WERI-Rb-1 (cell line): ENCODE data around the gene ZFYVE28.

Source experiments
- DNase-seq: peaks from one replicate; pipeline ENCODE4 v3.0.0-alpha.2; 2020
- H3K27ac ChIP-seq: fragments of 250-450 bp; sonication (Bioruptor Pico); 2 replicates; pipeline ENCODE4 v1.5.1; 2020; ENCODE audit warnings: mild to moderate bottlenecking, moderate library complexity
- H3K27me3 ChIP-seq: fragments of 250-450 bp; sonication (Bioruptor Pico); 2 replicates; pipeline ENCODE4 v1.5.1; 2021; ENCODE audit warnings: mild to moderate bottlenecking, low read depth, moderate library complexity; ENCODE audit not compliant: insufficient read depth, severe bottlenecking
- H3K36me3 ChIP-seq: fragments of 250-450 bp; sonication (Bioruptor Pico); 2 replicates; pipeline ENCODE4 v1.5.1; 2020; ENCODE audit warnings: mild to moderate bottlenecking, moderate library complexity
- H3K4me3 ChIP-seq: 2 replicates; pipeline ENCODE4 v1.5.1; 2011; ENCODE audit warnings: low read depth, mild to moderate bottlenecking, control low read depth, low read length
- H3K9me3 ChIP-seq: fragments of 250-450 bp; sonication (Bioruptor Pico); 2 replicates; pipeline ENCODE4 v1.5.1; 2021; ENCODE audit warnings: mild to moderate bottlenecking, moderate library complexity; ENCODE audit not compliant: severe bottlenecking
- TF ChIP-seq, protein P1 (sequence below): IDR thresholded peaks from 2 replicates; pipeline ENCODE4 v1.5.1; 2011; ENCODE audit warnings: low read depth, mild to moderate bottlenecking, control low read depth, inconsistent platforms, low read length

The ZFYVE28 gene

DNA sequence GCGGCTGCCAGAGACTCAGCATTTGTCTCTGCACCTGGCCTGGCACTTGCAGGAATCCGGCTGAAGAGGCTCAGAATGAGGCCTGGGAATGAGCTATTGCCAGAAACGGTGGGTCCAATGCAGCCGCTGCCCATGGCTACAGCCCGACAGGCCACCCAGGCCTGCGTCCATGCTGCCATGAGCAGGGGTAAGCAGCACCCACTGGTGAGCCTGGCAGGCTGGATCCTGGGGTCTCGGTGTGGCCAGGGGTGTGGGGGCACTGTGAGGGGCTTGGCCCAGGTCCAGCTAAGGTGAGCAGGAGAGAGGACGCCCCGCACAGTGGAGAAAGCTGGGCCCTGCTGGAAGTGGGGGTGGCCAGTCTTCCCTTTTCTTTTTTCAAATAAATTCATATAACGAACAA, 96.2 kb downstream of the ZFYVE28 start:
- H3K4me3 ChIP-seq, result no peak overlapping the region
- no peaks in the 10 kb centered on the region for H3K36me3 ChIP-seq
- H3K9me3 ChIP-seq, result no peaks in the 10 kb centered on the region
- DNase-seq, result no peak
- TF ChIP-seq, protein P1, sequence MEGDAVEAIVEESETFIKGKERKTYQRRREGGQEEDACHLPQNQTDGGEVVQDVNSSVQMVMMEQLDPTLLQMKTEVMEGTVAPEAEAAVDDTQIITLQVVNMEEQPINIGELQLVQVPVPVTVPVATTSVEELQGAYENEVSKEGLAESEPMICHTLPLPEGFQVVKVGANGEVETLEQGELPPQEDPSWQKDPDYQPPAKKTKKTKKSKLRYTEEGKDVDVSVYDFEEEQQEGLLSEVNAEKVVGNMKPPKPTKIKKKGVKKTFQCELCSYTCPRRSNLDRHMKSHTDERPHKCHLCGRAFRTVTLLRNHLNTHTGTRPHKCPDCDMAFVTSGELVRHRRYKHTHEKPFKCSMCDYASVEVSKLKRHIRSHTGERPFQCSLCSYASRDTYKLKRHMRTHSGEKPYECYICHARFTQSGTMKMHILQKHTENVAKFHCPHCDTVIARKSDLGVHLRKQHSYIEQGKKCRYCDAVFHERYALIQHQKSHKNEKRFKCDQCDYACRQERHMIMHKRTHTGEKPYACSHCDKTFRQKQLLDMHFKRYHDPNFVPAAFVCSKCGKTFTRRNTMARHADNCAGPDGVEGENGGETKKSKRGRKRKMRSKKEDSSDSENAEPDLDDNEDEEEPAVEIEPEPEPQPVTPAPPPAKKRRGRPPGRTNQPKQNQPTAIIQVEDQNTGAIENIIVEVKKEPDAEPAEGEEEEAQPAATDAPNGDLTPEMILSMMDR, result no peak
- H3K27me3 ChIP-seq, result no peaks in the 10 kb centered on the region
- H3K27ac ChIP-seq, result no peak overlapping the region

DNA sequence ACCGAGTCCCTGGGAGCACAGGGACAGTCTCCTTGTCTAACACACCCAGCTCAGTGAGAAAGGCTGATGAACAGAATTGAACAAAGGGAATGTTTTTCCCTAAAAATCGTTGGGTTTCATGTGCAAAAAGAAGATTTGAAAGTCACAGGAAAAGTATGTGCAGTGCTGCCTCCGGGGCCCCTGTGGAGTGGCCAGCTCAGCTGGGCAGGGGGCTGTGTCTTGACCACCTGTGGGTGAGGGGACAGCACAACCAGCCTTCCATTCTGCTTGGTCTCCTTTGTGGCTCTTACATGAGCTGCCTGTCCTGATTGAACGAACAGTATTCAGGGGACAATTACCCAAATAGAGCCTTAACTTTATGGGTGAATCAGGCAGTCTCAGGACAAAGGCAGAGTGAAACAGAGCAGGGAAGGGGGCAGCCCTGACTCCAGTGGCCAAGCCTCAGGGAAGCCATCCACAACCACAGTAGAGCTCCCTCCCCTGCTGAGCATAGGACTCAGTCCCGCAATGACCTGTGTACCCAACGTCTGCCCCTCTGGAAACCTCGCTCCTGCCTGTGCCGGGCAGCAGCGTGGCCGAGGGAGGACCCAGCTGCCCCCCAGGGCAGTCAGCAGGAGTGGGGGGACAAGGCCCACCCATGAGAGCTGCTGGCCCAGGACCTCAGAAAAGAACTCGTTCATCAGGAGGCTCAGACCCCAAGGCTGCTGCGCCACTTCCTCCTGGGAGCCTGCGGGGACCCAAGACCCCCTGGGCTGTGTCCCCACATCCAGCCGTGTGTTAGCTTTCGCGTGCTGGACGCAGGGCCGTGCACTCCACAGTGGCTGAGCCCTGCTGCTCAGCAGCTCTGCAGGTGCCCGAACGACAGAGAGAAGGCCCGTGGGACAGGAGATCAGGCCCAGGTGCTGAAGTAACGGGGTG, 96.9 kb downstream of the ZFYVE28 start:
- Histone ChIP-seq H3K9me3 (no peaks in the 10 kb centered on the region), H3K4me3 (no peak overlapping the region), H3K27me3 (no peaks in the 10 kb centered on the region), H3K27ac (no peak overlapping the region), H3K36me3 (no peaks in the 10 kb centered on the region)
- TF ChIP-seq, protein P1, result no peak
- no peak for DNase-seq

DNA sequence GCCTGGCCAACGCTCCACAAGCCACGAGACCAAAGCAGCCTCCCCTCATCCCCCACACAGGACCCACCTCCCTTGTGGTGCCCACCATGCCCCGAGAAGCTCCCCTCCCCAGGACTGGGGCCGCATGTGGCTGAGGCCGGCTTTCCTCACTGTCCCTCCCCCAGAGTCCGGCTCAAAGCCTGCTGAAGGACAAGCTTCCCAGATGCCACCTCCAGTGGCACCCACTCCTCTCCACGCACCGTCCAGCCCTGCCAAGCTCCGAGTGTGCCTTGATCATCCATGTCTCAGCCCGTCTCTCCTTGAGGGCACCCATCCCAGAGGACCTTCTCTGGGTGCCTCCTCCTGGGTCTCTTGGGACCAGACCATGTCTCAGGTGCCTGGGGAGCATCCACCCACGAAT, 97.7 kb downstream of the ZFYVE28 start:
- no peak for DNase-seq
- no peak overlapping the region for H3K4me3 ChIP-seq
- TF ChIP-seq, protein P1, result no peak

DNA sequence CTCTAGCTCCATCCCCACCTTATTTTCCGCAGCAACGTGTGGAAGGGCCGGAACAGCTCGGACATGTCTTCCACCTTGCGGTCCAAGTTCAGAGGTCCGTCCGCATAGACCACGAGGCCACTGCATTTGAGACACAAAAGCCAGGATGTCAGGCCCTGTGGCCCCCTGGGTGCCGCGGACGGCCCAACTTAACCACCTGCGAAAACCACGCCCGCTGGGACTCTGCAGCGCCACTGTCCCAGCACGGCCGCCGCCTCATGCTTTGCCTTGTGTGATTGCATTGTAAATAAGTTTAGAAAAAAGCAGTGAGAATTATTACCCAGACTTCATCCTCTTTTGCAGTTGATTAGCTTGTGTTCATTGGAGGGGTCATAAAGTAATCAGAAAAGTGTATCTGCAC, 98.3 kb downstream of the ZFYVE28 start:
- TF ChIP-seq, protein P1, result no peak
- no peaks in the 10 kb centered on the region for H3K27me3 ChIP-seq
- no peak overlapping the region for H3K27ac ChIP-seq
- no peak overlapping the region for H3K4me3 ChIP-seq
- DNase-seq, result no peak
- no peaks in the 10 kb centered on the region for H3K36me3 ChIP-seq
- no peaks in the 10 kb centered on the region for H3K9me3 ChIP-seq

More for the DNA sequence above, 97.7 kb downstream of the ZFYVE28 start:
- no peak overlapping the region for H3K27ac ChIP-seq
- H3K36me3 ChIP-seq, result no peaks in the 10 kb centered on the region
- H3K27me3 ChIP-seq, result no peaks in the 10 kb centered on the region
- H3K9me3 ChIP-seq, result no peaks in the 10 kb centered on the region

DNA sequence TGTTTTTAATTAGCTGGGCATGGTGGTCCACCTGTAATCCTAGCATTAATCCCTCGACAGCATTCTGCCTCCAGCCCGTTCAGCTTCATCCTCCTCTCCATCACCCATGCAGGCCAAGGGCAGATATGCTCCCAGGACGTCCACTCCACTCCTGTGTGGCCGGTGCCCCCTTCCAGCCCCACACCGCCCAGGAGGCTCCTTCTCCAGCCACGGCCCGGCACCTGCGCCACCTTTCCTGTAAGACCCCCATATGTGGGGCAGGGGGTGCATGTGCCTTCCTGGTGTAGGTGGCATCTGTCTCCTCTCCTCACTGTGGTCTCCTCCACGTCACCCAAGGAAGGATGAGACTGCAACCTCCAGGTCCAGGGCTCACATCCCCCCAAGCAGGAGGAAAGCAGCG, 99.6 kb downstream of the ZFYVE28 start:
- H3K36me3 ChIP-seq, result no peaks in the 10 kb centered on the region
- no peak overlapping the region for H3K4me3 ChIP-seq

More for the DNA sequence above, 99.6 kb downstream of the ZFYVE28 start:
- no peak for DNase-seq
- Histone ChIP-seq H3K9me3 (no peaks in the 10 kb centered on the region), H3K27ac (no peak overlapping the region), H3K27me3 (no peaks in the 10 kb centered on the region)
- TF ChIP-seq, protein P1, result no peak
